Measurements from ENCODE around the gene NPTX2. TPM values are rescaled to one million over a fixed set of nuclear protein-coding genes. Genes with fewer than 3 reads are reported as not detected.

NPTX2 gene
- total and polyA plus RNA-seq, 2 experiments from 2014 or later: 8.2 to 24.1 TPM

DNA sequence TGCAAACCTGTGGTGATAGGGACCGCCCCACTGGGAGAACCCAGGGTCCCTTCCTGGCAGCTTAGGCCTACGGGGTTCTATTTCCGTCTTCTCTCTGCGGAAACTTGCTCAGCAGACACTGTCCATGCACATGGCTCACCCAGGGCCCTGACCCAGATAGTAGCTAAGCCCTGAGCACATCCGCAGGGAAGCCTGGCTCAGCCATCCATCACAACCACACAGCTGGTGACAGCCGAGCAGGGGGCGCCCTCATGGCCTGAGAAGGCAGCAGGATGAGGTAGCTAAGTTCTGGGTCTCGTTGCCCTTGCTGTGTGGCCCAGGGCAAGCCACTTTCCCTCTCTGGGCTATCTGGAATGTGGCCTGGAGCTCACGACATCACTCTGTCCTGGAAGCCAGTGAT is 23.3 kb downstream of the NPTX2 start:
- H3K27ac ChIP-seq (ENCODE audit: low read depth): no peak overlapping the region
- no peaks in the 10 kb centered on the region for H3K9me2 ChIP-seq (ENCODE audit: insufficient read depth)
- no peak overlapping the region for H3K4me3 Mint-ChIP-seq
- H3K4me2 ChIP-seq: no peak overlapping the region
- no peaks in the 10 kb centered on the region for H3K27me3 ChIP-seq (ENCODE audit: insufficient read depth)
- no peak overlapping the region for H3K4me3 ChIP-seq
- H3K4me1 ChIP-seq (ENCODE audit: insufficient read depth): no peaks in the 10 kb centered on the region
- DNase-seq (ENCODE audit: low spot score) (no peak), ATAC-seq (peak; percentile 41; the same call in 2 of the 3 replicates)
- H2AFZ ChIP-seq: no peak overlapping the region
- H3K36me3 ChIP-seq (ENCODE audit: insufficient read depth): no peaks in the 10 kb centered on the region
- TF ChIP-seq, protein P1, sequence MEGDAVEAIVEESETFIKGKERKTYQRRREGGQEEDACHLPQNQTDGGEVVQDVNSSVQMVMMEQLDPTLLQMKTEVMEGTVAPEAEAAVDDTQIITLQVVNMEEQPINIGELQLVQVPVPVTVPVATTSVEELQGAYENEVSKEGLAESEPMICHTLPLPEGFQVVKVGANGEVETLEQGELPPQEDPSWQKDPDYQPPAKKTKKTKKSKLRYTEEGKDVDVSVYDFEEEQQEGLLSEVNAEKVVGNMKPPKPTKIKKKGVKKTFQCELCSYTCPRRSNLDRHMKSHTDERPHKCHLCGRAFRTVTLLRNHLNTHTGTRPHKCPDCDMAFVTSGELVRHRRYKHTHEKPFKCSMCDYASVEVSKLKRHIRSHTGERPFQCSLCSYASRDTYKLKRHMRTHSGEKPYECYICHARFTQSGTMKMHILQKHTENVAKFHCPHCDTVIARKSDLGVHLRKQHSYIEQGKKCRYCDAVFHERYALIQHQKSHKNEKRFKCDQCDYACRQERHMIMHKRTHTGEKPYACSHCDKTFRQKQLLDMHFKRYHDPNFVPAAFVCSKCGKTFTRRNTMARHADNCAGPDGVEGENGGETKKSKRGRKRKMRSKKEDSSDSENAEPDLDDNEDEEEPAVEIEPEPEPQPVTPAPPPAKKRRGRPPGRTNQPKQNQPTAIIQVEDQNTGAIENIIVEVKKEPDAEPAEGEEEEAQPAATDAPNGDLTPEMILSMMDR (conservative IDR thresholded peaks at IDR 0.05; ENCODE audit: low read depth in 2 of 2): peak in 1 of 2 experiments; percentile 22; a peak in 1 of 4 replicates
- no peak for TF ChIP-seq POLR2AphosphoS5 (IDR thresholded peaks at IDR 0.05; ENCODE audit: low read depth)
- H3F3A ChIP-seq (replicated peaks; ENCODE audit: low read depth): no peaks in the 10 kb centered on the region
- peaks cover 10% of the 10 kb centered on the region for H3K27me3 Mint-ChIP-seq (ENCODE audit: insufficient read depth, low read depth, poor library complexity)
- no peaks in the 10 kb centered on the region for H4K20me1 ChIP-seq (replicated peaks; ENCODE audit: insufficient read depth)
- peaks cover 14% of the 10 kb centered on the region; the same call in 2 of the 3 replicates for H3K9me3 Mint-ChIP-seq
- H3K27ac Mint-ChIP-seq: no peak overlapping the region
- H3K36me3 Mint-ChIP-seq (ENCODE audit: low read depth): 0 out of 3 replicates have a peak, but pooled peaks cover 4% of the 10 kb centered on the region
- no peaks in the 10 kb centered on the region for H3K79me2 ChIP-seq (replicated peaks; ENCODE audit: insufficient read depth)
- no peaks in the 10 kb centered on the region for H3K4me1 Mint-ChIP-seq

DNA sequence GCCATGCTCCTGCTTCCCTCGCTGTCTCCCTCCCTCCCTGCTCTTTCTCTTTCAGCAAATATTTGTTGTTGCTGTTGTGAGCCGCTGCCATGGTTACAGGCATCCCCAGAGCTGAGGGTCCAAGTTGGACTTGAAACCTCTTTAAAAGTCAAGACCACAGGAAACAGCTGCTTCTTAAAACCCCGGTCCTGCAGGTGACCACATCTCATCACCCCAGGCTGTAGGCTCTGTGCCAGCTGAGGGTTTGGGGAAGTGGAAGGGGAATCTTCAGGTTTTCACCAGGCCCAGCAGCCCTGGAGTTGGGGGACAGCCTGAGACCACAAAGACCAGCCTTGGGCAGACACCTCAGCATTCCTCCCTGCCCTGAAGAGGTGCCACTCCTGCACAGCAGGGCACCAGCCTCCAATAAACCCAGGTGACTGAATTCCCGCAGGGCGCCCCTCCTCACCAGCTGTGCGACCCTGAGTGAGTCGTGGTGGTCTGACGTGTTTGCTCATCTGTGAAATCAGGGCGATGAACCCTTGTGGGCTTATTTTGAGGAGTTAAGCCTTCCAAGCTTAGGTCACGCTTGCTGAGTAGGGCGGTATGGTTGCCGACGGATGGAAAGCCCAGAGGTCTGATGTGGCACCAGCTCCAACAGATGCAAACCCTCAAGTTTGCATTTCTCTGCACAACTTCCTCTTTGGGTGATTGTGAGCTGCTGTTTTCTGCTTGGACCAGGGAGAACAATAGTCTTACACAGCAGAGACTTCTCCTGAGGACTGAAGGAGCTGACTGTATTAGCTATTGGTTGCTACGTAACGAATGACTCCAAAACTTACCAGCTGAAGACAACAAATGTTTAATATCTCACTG is 24.8 kb downstream of the NPTX2 start:
- H3K4me1 Mint-ChIP-seq: no peaks in the 10 kb centered on the region
- no peak overlapping the region for H2AFZ ChIP-seq
- peaks cover 14% of the 10 kb centered on the region; the same call in 2 of the 3 replicates for H3K9me3 Mint-ChIP-seq
- H3K27me3 Mint-ChIP-seq (ENCODE audit: insufficient read depth, low read depth, poor library complexity): peaks cover 8% of the 10 kb centered on the region
- H3K36me3 ChIP-seq (ENCODE audit: insufficient read depth): no peaks in the 10 kb centered on the region
- H3K4me1 ChIP-seq (ENCODE audit: insufficient read depth): no peaks in the 10 kb centered on the region
- H3F3A ChIP-seq (replicated peaks; ENCODE audit: low read depth): no peaks in the 10 kb centered on the region
- H3K36me3 Mint-ChIP-seq (ENCODE audit: low read depth): 0 out of 3 replicates have a peak, but pooled peaks cover 4% of the 10 kb centered on the region
- no peak overlapping the region for H3K4me3 Mint-ChIP-seq
- no peak overlapping the region for H3K27ac ChIP-seq (ENCODE audit: low read depth)
- ATAC-seq (peak; percentile 29; the same call in 2 of the 3 replicates), DNase-seq (ENCODE audit: low spot score) (peak; percentile 50)
- no peaks in the 10 kb centered on the region for H4K20me1 ChIP-seq (replicated peaks; ENCODE audit: insufficient read depth)
- no peak overlapping the region for H3K4me2 ChIP-seq
- no peaks in the 10 kb centered on the region for H3K79me2 ChIP-seq (replicated peaks; ENCODE audit: insufficient read depth)
- no peaks in the 10 kb centered on the region for H3K27me3 ChIP-seq (ENCODE audit: insufficient read depth)
- H3K4me3 ChIP-seq: no peak overlapping the region
- H3K9me2 ChIP-seq (ENCODE audit: insufficient read depth): no peaks in the 10 kb centered on the region
- H3K27ac Mint-ChIP-seq: no peak overlapping the region
- TF ChIP-seq EZH2phosphoT487 (IDR thresholded peaks at IDR 0.05; ENCODE audit: unreplicated experiment): no peak
- no peak for TF ChIP-seq CREB1 (CRISPR knock-in tag; IDR thresholded peaks at IDR 0.05; ENCODE audit: low read depth)
- no peak for TF ChIP-seq POLR2AphosphoS5 (IDR thresholded peaks at IDR 0.05; ENCODE audit: low read depth)
- TF ChIP-seq ZNF114 (CRISPR knock-in tag; IDR thresholded peaks at IDR 0.05): no peak
- TF ChIP-seq, protein P2, sequence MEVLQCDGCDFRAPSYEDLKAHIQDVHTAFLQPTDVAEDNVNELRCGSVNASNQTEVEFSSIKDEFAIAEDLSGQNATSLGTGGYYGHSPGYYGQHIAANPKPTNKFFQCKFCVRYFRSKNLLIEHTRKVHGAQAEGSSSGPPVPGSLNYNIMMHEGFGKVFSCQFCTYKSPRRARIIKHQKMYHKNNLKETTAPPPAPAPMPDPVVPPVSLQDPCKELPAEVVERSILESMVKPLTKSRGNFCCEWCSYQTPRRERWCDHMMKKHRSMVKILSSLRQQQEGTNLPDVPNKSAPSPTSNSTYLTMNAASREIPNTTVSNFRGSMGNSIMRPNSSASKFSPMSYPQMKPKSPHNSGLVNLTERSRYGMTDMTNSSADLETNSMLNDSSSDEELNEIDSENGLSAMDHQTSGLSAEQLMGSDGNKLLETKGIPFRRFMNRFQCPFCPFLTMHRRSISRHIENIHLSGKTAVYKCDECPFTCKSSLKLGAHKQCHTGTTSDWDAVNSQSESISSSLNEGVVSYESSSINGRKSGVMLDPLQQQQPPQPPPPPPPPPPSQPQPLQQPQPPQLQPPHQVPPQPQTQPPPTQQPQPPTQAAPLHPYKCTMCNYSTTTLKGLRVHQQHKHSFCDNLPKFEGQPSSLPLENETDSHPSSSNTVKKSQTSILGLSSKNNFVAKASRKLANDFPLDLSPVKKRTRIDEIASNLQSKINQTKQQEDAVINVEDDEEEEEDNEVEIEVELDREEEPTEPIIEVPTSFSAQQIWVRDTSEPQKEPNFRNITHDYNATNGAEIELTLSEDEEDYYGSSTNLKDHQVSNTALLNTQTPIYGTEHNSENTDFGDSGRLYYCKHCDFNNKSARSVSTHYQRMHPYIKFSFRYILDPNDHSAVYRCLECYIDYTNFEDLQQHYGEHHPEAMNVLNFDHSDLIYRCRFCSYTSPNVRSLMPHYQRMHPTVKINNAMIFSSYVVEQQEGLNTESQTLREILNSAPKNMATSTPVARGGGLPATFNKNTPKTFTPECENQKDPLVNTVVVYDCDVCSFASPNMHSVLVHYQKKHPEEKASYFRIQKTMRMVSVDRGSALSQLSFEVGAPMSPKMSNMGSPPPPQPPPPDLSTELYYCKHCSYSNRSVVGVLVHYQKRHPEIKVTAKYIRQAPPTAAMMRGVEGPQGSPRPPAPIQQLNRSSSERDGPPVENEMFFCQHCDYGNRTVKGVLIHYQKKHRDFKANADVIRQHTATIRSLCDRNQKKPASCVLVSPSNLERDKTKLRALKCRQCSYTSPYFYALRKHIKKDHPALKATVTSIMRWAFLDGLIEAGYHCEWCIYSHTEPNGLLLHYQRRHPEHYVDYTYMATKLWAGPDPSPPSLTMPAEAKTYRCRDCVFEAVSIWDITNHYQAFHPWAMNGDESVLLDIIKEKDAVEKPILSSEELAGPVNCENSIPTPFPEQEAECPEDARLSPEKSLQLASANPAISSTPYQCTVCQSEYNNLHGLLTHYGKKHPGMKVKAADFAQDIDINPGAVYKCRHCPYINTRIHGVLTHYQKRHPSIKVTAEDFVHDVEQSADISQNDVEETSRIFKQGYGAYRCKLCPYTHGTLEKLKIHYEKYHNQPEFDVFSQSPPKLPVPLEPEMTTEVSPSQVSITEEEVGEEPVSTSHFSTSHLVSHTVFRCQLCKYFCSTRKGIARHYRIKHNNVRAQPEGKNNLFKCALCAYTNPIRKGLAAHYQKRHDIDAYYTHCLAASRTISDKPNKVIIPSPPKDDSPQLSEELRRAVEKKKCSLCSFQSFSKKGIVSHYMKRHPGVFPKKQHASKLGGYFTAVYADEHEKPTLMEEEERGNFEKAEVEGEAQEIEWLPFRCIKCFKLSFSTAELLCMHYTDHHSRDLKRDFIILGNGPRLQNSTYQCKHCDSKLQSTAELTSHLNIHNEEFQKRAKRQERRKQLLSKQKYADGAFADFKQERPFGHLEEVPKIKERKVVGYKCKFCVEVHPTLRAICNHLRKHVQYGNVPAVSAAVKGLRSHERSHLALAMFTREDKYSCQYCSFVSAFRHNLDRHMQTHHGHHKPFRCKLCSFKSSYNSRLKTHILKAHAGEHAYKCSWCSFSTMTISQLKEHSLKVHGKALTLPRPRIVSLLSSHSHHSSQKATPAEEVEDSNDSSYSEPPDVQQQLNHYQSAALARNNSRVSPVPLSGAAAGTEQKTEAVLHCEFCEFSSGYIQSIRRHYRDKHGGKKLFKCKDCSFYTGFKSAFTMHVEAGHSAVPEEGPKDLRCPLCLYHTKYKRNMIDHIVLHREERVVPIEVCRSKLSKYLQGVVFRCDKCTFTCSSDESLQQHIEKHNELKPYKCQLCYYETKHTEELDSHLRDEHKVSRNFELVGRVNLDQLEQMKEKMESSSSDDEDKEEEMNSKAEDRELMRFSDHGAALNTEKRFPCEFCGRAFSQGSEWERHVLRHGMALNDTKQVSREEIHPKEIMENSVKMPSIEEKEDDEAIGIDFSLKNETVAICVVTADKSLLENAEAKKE (CRISPR knock-in tag; IDR thresholded peaks at IDR 0.05): no peak
- TF ChIP-seq NANOG (IDR thresholded peaks at IDR 0.05; ENCODE audit: borderline replicate concordance): no peak
- TF ChIP-seq JUNB (IDR thresholded peaks at IDR 0.05; ENCODE audit: unreplicated experiment): no peak
- TF ChIP-seq STAT1 (IDR thresholded peaks at IDR 0.05; ENCODE audit: unreplicated experiment): no peak

Data from GM23338 (cell line).